Amniotic stem cell (primary cell): Measurements from ENCODE around the gene PORCN.
"Not testable (repeated sequence)": the region's sequence is repeated elsewhere in the genome, so short reads cannot be mapped to it uniquely, and the experiment has no call there.

Source experiments
- DNase-seq: peaks from one replicate; lab custom pipeline; 2025; lab: John Stamatoyannopoulos, UW

The PORCN gene

DNA sequence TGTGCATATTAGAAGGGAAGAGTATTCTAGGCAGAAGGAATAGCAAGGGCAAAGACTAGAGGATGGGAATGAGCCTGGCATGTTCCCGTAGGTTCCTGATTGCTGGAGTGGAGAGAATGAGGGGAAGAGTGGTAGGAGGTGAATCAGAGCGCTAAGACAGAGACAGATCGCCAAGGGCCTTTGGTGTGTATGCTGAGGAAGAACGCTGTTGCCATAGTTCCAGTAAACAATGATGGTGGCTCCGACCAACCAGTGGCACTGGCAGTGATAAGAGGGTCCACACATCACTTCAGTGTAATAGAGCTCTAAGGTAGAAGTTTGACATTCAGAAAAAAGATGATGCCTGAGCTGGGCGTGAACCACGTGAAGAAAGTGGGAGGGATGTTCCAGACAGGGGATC lies 31.7 kb downstream of the PORCN start:
- DNase-seq: no peak

DNA sequence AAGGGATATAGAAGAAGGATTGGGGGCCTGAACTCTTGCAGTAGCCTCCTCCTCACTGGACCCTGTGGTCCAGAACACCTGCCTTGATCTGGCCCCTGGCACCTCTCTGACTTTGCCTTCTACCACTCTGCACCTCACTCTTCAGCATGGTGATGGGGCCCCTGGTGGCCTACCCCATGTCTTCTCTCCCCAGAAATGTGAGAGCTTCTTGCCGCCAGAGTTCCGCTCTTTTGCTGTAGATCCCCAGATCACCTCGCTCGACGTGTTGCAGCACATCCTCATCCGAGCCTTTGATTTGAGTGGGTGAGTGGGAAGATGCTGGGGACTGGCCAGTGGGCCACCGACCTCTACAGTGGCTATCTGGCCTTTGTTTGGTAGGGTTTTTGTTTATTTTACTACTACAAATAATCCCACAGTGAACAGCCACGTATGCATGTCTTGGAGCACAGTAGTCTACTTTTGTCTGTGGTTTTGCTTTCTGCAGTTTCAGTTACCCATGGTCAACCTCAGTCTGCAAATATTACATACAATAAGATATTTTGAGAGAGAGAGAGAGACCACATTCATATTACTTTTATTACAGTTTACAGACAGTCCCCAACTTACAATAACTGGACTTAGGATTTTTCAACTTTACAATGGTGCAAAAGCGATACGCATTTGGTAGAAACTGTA lies 32.5 kb downstream of the PORCN start:
- DNase-seq: no peak

DNA sequence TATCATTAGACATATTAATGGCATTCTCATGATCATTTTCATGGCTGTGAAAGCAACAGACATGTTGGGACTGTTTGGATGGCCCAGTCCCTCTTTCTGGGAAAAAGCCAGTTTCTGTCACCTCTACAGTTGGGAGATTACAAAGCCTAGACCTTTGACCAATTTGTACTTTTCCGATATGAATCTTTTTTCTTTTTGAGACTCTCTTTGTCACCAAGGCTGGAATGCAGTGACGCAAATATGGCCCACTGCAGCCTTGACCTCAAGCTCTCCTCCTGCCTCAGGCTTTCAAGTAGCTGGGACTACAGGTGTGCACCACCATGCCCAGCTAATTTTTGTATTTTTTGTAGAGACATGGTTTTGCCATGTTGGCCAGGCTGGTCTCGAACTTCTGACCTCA lies 40.1 kb downstream of the PORCN start:
- no peak for DNase-seq

DNA sequence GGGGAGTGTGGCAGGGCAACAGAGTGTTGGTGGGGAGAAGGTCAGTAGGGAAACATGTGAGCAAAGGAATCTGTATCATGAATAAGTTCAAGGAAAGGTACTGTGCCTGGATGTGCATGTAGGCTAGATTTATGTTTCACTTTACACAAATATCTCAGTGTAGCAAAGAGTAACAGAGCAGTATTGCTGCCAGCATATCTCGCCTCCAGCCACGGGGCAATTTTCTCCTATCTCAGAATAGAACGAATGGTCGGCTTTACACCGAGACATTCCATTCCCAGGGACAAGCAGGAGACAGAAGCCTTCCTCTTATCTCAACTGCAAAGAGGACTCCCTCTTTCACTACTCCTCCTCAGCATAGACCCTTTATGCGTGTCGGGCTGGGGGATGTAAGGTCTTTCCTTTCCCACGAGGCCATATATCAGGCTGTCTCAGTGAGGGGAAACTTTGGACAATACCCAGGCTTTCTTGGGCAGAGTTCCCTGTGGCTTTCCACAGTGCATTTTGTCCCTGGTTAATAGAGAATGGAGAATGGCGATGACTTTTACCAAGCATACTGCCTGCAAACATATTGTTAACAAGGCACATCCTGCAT lies 47.0 kb downstream of the PORCN start:
- not testable (repeated sequence) for DNase-seq

DNA sequence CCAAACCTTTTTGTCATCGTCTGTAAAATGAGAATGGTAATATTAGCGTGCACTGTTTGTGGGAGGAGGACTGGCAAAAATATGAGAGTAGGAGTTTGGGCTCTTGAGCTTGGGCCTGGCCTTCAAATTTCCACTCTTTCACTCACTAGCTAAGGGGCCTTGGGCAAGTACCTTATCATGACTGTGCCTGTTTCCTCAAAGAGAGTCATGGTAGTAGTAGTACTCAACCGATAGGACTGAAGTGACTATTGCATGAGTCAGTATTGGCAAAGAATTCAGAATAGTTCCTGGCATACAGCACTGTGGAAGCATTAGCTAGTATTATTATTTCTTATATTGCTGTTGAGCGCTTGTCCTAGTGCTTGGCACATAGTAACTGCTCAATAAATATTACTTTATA lies 49.5 kb downstream of the PORCN start:
- peak; percentile 50 for DNase-seq

DNA sequence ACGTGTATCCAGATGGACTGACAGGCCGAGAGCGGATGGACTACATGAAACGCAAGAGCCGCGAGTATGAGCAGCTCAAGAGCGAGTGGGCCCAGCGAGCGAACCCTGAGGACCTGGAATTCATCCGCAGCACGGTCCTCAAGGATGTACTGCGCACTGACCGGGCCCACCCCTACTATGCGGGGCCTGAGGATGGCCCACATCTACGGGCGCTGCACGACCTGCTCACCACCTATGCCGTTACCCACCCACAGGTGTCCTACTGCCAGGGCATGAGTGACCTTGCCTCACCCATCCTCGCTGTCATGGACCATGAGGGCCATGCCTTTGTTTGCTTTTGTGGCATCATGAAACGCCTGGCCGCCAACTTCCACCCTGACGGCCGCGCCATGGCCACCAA lies 50.8 kb downstream of the PORCN start:
- no peak for DNase-seq

DNA sequence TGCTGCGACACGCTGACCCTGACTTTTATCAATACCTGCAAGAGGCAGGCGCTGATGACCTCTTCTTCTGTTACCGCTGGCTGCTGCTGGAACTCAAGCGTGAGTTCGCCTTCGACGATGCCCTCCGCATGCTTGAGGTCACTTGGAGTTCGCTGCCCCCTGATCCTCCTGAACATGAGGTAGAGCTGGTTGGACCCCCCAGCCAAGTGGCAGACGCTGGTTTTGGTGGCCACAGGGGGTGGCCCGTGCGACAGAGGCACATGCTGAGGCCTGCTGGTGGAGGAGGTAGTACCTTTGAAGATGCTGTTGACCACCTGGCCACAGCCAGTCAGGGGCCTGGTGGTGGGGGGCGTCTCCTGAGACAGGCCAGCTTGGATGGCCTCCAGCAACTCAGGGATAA lies 51.3 kb downstream of the PORCN start:
- DNase-seq: no peak

DNA sequence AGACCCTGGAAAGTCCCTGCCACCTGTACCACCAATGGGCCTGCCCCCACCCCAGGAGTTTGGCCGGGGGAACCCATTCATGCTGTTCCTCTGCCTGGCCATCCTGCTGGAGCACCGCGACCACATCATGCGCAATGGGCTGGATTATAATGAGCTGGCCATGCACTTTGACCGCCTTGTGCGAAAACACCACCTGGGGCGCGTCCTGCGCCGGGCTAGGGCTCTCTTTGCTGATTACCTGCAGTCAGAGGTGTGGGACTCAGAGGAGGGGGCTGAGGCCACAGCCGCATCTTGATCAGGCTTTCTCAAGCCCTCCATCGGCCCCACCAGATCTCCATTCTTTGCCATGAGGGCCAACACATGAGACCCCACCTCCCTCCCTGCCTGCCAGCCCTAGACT lies 51.9 kb downstream of the PORCN start:
- no peak for DNase-seq

DNA sequence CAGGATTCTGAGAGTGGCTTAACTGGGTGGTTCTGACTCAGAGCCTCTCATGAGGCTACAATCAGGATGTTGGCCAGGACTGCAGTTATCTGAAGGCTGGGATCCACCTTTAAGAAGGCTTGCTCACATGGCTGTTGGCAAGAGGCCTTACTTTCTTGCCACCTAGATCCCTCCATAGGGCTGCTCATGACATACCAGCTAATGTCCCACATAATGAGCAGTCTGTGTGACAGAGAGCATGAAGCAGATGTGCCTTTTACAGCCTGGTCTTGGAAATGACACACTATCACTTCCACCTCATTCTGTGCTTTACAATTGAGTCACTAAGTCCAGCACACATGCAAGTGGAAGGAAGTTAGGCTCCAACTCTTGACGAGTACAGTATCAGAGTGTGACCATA lies 61.2 kb downstream of the PORCN start:
- DNase-seq: no peak
